Endothelial cell of hepatic sinusoid (primary cell): Measurements from ENCODE around the gene KRT82.

Experiments used
- in situ Hi-C: cut with HindIII; loops from 2 replicates; pipeline ENCODE4 v1.10.0; 2017; ENCODE audit warnings: low sequenced_read_pairs

KRT82 gene

DNA sequence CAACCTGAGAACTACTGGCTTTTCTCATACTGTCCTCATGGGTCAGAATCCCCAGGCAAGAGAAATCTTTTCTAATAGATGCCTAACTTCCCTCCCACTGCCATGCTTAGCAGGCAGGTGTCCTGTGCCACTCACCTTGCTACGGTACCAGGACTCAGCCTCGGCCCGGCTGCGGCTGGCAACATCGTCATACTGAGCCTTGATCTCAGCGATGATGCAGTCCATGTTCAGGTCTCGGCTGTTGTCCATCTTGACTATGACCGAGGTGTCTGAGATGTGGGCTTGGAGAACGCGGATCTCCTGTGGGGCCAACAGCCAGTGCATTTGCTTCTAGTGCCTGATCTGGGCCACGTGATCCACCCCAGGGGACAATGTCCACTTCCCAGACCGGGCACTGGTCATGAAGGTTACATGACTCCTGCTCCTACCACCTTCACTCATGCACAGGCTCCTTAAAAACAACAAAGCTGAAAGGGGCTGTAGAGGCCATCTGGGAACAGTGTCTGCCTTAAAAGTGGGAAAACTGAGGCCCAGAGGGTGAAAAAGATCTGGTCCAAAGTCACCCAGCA, 42.9 kb downstream of the KRT82 start:
- in situ Hi-C loops, result no loop called here

DNA sequence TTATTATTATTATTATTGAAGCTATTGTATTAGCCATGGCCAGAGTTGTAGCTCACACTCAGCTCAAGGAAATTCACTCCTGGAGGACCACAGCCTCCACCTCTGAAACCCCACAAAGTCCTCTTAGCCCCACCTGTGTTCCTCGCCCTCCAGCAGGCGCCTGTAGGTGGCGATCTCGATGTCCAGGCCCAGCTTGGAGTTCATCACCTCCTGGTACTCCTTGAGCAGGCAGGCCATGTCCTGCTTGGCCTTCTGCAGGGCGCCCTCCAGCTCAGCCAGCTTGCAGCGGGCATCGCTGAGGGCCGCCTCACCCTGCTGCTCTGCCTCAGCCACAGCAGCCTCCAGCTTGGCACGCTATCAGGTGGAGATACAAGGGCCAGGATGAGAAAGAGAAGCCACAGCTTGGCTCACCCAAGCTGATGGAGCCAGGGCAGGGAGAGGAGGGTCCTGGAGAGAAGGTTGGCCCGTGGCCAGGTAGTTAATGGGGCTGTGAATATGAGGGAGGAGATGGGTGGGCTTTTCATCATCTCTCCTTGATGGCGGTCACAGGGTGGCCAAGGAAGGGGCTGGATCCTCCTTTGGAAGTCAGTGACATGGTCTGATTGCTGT, 43.9 kb downstream of the KRT82 start:
- in situ Hi-C loops, result no loop called here

DNA sequence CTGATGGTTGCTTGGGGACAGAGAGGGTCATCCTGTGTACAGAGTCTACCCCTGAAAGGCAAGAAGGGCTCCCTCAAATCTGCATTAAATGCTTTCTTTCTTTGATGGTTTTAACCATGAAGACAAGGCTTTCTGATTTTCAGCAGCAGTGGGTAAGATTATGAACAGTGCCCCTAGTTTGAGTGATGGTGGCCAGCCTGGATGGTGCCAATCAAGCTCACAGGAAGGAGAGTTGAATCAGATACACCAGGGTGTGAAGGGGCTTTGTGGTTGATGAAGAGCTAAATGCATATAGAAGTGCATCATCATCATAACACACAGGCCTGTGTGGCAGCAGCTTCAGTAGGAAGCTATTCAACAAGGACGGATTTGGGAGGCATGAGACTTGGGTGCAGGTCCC, 44.6 kb downstream of the KRT82 start:
- in situ Hi-C loops, result no loop called here

GRCh38 chr12:52360663-52361271, 45.4 kb downstream of the KRT82 start:
- in situ Hi-C loops, result no loop called here

DNA sequence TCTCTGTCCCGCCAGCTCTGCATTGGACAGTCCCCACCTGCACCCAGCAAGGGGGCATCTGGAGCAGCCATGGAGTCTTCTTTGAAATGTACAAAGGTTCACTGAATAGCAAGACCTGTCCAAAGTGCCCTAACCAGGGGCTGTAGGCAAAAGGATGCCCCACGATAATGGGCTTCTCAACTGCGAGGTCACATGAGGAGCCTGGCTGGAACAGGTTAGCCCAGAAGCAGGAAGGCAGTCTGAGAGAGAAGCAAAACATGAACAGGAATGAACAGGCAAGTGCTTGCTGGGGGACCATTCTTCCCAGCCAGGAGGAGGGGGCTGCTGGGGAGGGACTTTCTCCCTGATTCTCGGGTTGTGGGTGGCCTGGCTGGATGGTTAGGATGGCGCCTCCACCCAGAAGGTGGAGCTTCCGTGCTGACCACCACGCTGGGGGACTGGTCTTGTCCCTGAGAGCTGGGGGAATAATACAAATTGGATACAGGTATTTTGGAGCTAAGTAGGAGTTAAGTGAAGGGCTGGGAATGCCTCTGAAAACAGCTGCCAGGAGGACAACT, 46.0 kb downstream of the KRT82 start:
- in situ Hi-C loops, result no loop called here

GRCh38 chr12:52359621-52360061, 46.5 kb downstream of the KRT82 start:
- in situ Hi-C loops, result no loop called here

DNA sequence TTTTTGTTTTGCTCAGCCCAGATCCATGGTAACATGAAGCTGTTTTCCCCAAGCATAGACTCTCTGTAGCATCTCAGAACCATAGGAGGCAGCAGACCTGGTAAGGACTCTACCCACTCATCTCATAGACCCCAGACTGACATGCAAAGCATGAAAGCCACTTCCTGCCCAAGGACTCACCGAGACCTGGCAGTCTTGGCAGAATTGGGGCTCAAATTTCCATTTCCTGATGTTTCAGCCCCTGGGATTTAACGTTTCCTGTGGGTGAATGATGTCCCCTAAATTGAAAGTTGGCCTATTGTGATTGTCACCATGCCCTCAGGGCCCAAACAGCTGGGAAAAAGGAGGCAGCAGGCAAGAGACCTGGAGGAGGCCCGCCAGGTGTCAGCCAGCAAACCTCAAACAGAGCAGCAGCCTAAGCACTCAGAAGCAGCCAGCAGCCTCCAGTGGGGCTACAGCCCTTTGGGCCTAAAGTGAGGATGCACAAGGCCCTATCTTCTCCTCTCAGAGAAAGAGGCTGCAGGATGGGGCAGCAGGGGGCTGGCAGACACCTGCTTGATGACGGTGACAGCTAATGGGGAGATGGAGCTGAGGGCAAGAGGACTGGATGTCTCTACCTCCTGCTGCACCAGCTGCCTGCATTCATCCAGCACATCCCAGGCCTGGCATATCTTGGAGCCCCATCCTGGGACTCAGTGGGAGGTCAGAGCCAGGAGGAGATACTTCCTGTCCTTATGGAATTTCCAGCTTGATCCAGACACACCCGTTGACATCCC, 47.4 kb downstream of the KRT82 start:
- in situ Hi-C loops, result no loop called here

DNA sequence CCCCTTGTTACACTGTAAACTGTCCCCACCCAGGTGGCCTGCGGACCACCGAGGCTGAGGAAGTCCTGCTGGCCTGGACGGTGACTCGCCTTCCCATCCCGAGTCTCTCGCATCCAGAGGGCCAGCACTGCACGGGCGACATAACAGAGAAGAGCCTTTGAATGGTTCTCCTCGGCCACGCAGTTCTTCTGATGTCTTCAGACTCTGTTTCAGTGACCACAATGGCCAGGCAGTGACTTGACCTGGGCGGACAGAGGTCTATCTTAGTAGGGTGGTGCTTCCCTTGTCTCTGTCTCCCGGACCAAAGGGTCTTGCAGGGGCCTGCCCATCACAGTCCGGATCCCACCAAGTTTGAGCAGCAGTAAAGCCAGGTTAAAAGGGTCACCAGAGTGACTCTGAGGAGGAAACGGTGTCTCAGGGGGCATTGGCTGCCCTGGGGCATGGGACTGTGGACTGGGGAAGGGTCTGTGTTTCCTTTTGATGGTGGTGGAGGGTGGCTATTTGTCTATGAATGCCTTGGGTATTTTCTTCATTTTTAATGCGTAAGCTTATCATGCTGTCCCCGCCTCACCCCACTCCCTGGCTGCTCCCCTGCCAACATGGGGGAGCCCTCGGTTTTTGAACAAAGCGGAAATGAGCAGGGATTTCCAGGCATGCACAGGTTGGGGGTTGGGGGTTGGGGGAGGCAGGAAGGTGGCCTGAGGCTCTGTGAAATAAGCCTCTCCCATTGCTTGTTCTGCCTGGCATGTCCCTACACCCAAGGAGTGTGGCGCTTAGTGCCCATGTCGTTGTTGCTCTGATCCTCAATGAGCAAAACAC, 49.2 kb downstream of the KRT82 start:
- in situ Hi-C loops, result no loop called here

- in situ Hi-C loops, result no loop called here
These were observed 49.9 kb downstream of the KRT82 start for GRCh38 chr12:52356031-52356761.

DNA sequence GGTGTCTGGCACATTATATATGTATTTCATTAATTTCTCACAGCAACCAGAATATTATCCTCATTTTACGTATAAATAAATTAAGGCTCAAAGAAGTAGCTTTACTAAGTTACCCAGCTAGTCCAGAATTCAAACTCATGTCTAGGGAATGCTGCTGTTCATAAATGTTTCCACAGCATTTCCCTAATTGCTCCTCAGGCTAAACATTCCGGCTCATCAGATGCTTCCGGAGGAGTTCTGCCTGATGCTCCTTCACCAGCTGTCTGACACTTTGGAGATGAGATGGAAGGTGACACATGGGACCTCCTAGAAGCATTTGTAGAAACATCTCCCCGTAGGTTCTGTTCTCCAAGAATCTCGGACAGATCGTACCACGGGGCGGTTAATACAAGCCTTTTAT, 51.0 kb downstream of the KRT82 start:
- in situ Hi-C loops, result no loop called here

DNA sequence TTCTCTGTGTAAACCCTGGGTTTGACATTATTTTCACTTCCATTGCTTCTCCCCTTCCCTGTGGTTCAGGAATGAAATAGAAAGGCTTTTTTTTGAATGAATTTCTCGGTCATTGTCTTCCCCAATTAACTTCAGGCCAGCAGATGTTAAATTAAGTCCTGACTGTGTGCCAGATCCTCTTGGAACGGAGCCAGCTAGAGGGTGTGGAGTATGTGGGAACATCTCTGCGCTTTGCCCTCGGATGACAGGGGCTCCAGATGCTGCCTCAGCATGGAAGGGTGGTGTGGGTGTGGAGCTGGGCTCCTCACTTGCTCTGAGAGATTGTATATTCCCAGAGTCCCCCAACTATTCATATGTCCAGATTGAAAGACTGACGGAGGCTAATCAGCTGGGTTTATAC, 51.9 kb downstream of the KRT82 start:
- in situ Hi-C loops, result no loop called here

GRCh38 chr12:52353766-52354165, 52.4 kb downstream of the KRT82 start:
- in situ Hi-C loops, result no loop called here

- in situ Hi-C loops, result no loop called here
These were observed 53.2 kb downstream of the KRT82 start for GRCh38 chr12:52352951-52353350.

- in situ Hi-C loops, result no loop called here
These were observed 54.7 kb downstream of the KRT82 start for GRCh38 chr12:52351196-52352059.

- in situ Hi-C loops, result no loop called here
These were observed 55.3 kb downstream of the KRT82 start for GRCh38 chr12:52350786-52351185.

GRCh38 chr12:52350021-52350620, 56.0 kb downstream of the KRT82 start:
- in situ Hi-C loops, result no loop called here

DNA sequence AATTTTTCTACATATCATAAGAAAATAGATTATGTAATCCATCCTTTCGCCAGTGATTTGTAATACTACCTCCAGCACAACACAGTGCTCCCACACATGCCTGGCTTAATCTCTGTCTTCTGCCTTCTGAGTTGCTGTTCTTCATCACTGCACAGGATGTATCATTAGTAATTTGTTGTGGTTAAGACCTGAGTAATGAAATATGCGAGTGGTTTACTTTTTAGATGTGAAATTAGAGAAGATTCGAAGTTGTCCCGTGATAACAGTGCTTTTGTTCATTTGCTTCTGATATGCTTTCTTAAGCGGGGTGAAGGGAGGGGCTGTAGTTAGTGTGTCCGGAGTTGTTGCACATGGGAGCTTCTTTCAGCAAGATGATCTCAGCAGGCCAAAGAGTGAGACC, 56.9 kb downstream of the KRT82 start:
- in situ Hi-C loops, result no loop called here
